Esophagus mucosa (tissue), 1 donor: ENCODE measurements around the gene PGM5. TPM values are rescaled to one million over a fixed set of nuclear protein-coding genes. Genes with fewer than 3 reads are reported as not detected.

Source experiments
- ATAC-seq: fragments of 200-7000 bp; cut with Tn5 transposase; one replicate; pipeline ENCODE4 v1.9.1; 2020
- total RNA-seq: library from RNA; stranded (reverse); gene quantifications from one replicate; pipeline ENCODE4 v1.2.4, GENCODE V29; 2023
- donor health status: DM: yes; HTN: yes; CAD: no.

PGM5 gene
- total RNA-seq, 1 donor from 2014 or later = 4.1 TPM

- ATAC-seq = no peak
Measured at GRCh38 chr9:68443624-68444023, 87.2 kb downstream of the PGM5 start.

- no peak for ATAC-seq
Measured at GRCh38 chr9:68446836-68447235, 90.4 kb downstream of the PGM5 start.

- no peak for ATAC-seq
Measured at GRCh38 chr9:68447611-68448010, 91.2 kb downstream of the PGM5 start.

- ATAC-seq = no peak
Measured at GRCh38 chr9:68454579-68455334, 98.3 kb downstream of the PGM5 start.

- ATAC-seq = no peak
Measured at GRCh38 chr9:68455451-68455850, 99.0 kb downstream of the PGM5 start.

GRCh38 chr9:68457803-68458202, 101.4 kb downstream of the PGM5 start:
- ATAC-seq = no peak

- ATAC-seq = no peak
Measured at GRCh38 chr9:68458918-68459317, 102.5 kb downstream of the PGM5 start.

GRCh38 chr9:68462105-68462775, 105.8 kb downstream of the PGM5 start:
- no peak for ATAC-seq

- ATAC-seq = no peak
Measured at GRCh38 chr9:68470067-68470466, 113.7 kb downstream of the PGM5 start.

- ATAC-seq = no peak
Measured at GRCh38 chr9:68470634-68471033, 114.2 kb downstream of the PGM5 start.

GRCh38 chr9:68472119-68472518, 115.7 kb downstream of the PGM5 start:
- ATAC-seq = no peak

- no peak for ATAC-seq
Measured at GRCh38 chr9:68473790-68474189, 117.4 kb downstream of the PGM5 start.

GRCh38 chr9:68476422-68476821, 120.0 kb downstream of the PGM5 start:
- ATAC-seq = no peak

GRCh38 chr9:68476847-68477246, 120.4 kb downstream of the PGM5 start:
- no peak for ATAC-seq

GRCh38 chr9:68480807-68481206, 124.4 kb downstream of the PGM5 start:
- no peak for ATAC-seq

GRCh38 chr9:68482548-68482947, 126.1 kb downstream of the PGM5 start:
- ATAC-seq = no peak

- ATAC-seq = no peak
Measured at GRCh38 chr9:68488126-68488525, 131.7 kb downstream of the PGM5 start.

- no peak for ATAC-seq
Measured at GRCh38 chr9:68489646-68490045, 133.2 kb downstream of the PGM5 start.

- ATAC-seq = no peak
Measured at GRCh38 chr9:68492806-68493205, 136.4 kb downstream of the PGM5 start.

- no peak for ATAC-seq
Measured at GRCh38 chr9:68493541-68493940, 137.1 kb downstream of the PGM5 start.

- no peak for ATAC-seq
Measured at GRCh38 chr9:68493958-68494577, 137.7 kb downstream of the PGM5 start.

GRCh38 chr9:68495247-68495646, 138.8 kb downstream of the PGM5 start:
- ATAC-seq = no peak

GRCh38 chr9:68496356-68496755, 139.9 kb downstream of the PGM5 start:
- no peak for ATAC-seq

GRCh38 chr9:68497629-68498028, 141.2 kb downstream of the PGM5 start:
- no peak for ATAC-seq
